ENCODE results near the gene ENTPD7.
"Not testable (repeated sequence)": the region's sequence is repeated elsewhere in the genome, so short reads cannot be mapped to it uniquely, and the experiment has no call there.

The ENTPD7 gene

GRCh38 chr10:99685597-99685967 is 26.3 kb downstream of the ENTPD7 start:
- DNase-seq (ENCODE audit: low read depth) = no peak

GRCh38 chr10:99689461-99689860 is 30.2 kb downstream of the ENTPD7 start:
- DNase-seq (ENCODE audit: low read depth) = no peak

- no peak for DNase-seq (ENCODE audit: low read depth)
Observed at GRCh38 chr10:99693933-99694583, 34.7 kb downstream of the ENTPD7 start.

- DNase-seq (ENCODE audit: low read depth) = no peak
Observed at GRCh38 chr10:99695761-99696160, 36.5 kb downstream of the ENTPD7 start.

GRCh38 chr10:99698504-99699080 is 39.3 kb downstream of the ENTPD7 start:
- no peak for DNase-seq (ENCODE audit: low read depth)

GRCh38 chr10:99700649-99701048 is 41.3 kb downstream of the ENTPD7 start:
- no peak for DNase-seq (ENCODE audit: low read depth)

GRCh38 chr10:99708428-99709012 is 49.2 kb downstream of the ENTPD7 start:
- DNase-seq (ENCODE audit: low read depth) = no peak

- DNase-seq (ENCODE audit: low read depth) = no peak
Observed at GRCh38 chr10:99709480-99710229, 50.3 kb downstream of the ENTPD7 start.

- no peak for DNase-seq (ENCODE audit: low read depth)
Observed at GRCh38 chr10:99711129-99711719, 51.9 kb downstream of the ENTPD7 start.

- DNase-seq (ENCODE audit: low read depth) = no peak
Observed at GRCh38 chr10:99714446-99714845, 55.1 kb downstream of the ENTPD7 start.

GRCh38 chr10:99720387-99720786 is 61.1 kb downstream of the ENTPD7 start:
- DNase-seq (ENCODE audit: low read depth) = no peak

GRCh38 chr10:99730026-99730425 is 70.7 kb downstream of the ENTPD7 start:
- DNase-seq (ENCODE audit: low read depth) = no peak

GRCh38 chr10:99731306-99732032 is 72.2 kb downstream of the ENTPD7 start:
- no peak for DNase-seq (ENCODE audit: low read depth)

- peak; percentile 82 for DNase-seq (ENCODE audit: low read depth)
Observed at GRCh38 chr10:99732033-99732842, 72.9 kb downstream of the ENTPD7 start, which contains the start of the genes COX15 and CUTC. Gene COX15, minus strand, starts transcription at chr10:99732127. Its CDS starts 78 bp downstream, at chr10:99732049. Gene CUTC, plus strand, starts transcription at chr10:99732234. Its CDS starts 115 bp downstream, at chr10:99732349.

GRCh38 chr10:99733366-99733765 is 74.1 kb downstream of the ENTPD7 start:
- no peak for DNase-seq (ENCODE audit: low read depth)

GRCh38 chr10:99734111-99734510 is 74.8 kb downstream of the ENTPD7 start:
- not testable (repeated sequence) for DNase-seq (ENCODE audit: low read depth)

- DNase-seq (ENCODE audit: low read depth) = no peak
Observed at GRCh38 chr10:99740260-99740659, 81.0 kb downstream of the ENTPD7 start.

GRCh38 chr10:99740933-99741559 is 81.7 kb downstream of the ENTPD7 start:
- no peak for DNase-seq (ENCODE audit: low read depth)

- DNase-seq (ENCODE audit: low read depth) = no peak
Observed at GRCh38 chr10:99742254-99742653, 82.9 kb downstream of the ENTPD7 start.

- DNase-seq (ENCODE audit: low read depth) = no peak
Observed at GRCh38 chr10:99742701-99743100, 83.4 kb downstream of the ENTPD7 start.
